Endothelial cell of umbilical vein (primary cell): ENCODE measurements around the gene MAMDC4. TPM values are rescaled to one million over a fixed set of nuclear protein-coding genes. Genes with fewer than 3 reads are reported as not detected.
A peak's percentile ranks its signal among the peaks of the same experiment; 100 is the strongest.

ENCODE experiments used
- BruUV-seq: library from RNA; stranded (reverse); fragments of 400-500 nt; replicated peaks from 2 replicates; lab custom pipeline; 2021; lab: Mats Ljungman, UMichigan
- CTCF ChIA-PET: fragments of 300-600, 350-600 bp; sonication (Branson Sonifier 250); formaldehyde crosslinking; loops from one replicate; lab custom pipeline; 2021; ENCODE audit warnings: antibody characterized with exemption, inconsistent platforms; lab: Charles Lee
- POLR2A ChIA-PET: fragments of 300-600, 350-600 bp; sonication (Branson Sonifier 250); formaldehyde crosslinking; loops from one replicate; lab custom pipeline; 2021; ENCODE audit warnings: antibody characterized with exemption, inconsistent platforms; lab: Charles Lee
- DNase-seq: peaks from one replicate; pipeline ENCODE4 v3.0.0-alpha.2; 2011; ENCODE audit warnings: low read depth, low spot score
- FAIRE-seq: peaks from 2 replicates; lab custom pipeline; 2011; peaks lifted over from hg19 to GRCh38; lab: Jason Lieb, UNC
- H2AFZ ChIP-seq: 2 replicates; pipeline ENCODE4 v1.6.0; 2012; ENCODE audit warnings: low read depth, low read length, control low read depth, inconsistent platforms
- H3K27ac ChIP-seq: 2 replicates; pipeline ENCODE4 v1.5.1; 2011; ENCODE audit warnings: low read depth, mild to moderate bottlenecking, control low read depth, low read length, moderate library complexity; ENCODE audit not compliant: insufficient read depth
- H3K27me3 ChIP-seq, 2 experiments: 2 replicates each; pipeline versions ENCODE4 v1.6.0 to v1.6.1; 2011; ENCODE audit warnings: low read length in 2 of 2, mixed read lengths in 1 of 2; ENCODE audit not compliant: control insufficient read depth in 2 of 2, insufficient read depth in 2 of 2
- H3K36me3 ChIP-seq, 2 experiments: 2 replicates in 1 of 2; 3 replicates in 1 of 2; pipeline ENCODE4 v1.5.1; 2011; ENCODE audit warnings: low read length in 2 of 2, mild to moderate bottlenecking in 1 of 2, moderate library complexity in 1 of 2; ENCODE audit not compliant: control insufficient read depth in 2 of 2, insufficient read depth in 2 of 2; ENCODE audit errors: extremely low read depth in 1 of 2
- H3K4me1 ChIP-seq: 3 replicates; pipeline ENCODE4 v1.5.1; 2011; ENCODE audit warnings: mild to moderate bottlenecking, low read length; ENCODE audit not compliant: control insufficient read depth, insufficient read depth; ENCODE audit errors: extremely low read depth
- H3K4me2 ChIP-seq: 2 replicates; pipeline ENCODE4 v1.6.1; 2011; ENCODE audit warnings: low read length, control low read depth, mixed read lengths; ENCODE audit not compliant: insufficient read depth
- H3K4me3 ChIP-seq, 3 experiments: fragments of 200-600 bp in 1 of 3; sonication (generic), shearing (Covaris generic) in 1 of 3; replicated peaks in 1 of 3; 2 replicates each; pipeline ENCODE4 v1.5.1; 2011 to 2016; ENCODE audit warnings: control low read depth in 3 of 3, low read length in 3 of 3, mild to moderate bottlenecking in 2 of 3, inconsistent platforms in 1 of 3, low read depth in 1 of 3, moderate library complexity in 1 of 3; ENCODE audit not compliant: insufficient read depth in 1 of 3
- H3K79me2 ChIP-seq: 2 replicates; pipeline ENCODE4 v1.6.0; 2012; ENCODE audit warnings: low read length, inconsistent platforms; ENCODE audit not compliant: control insufficient read depth, insufficient read depth
- H3K9ac ChIP-seq: replicated peaks from 2 replicates; pipeline ENCODE3; 2011; ENCODE audit warnings: low read length, control low read depth; ENCODE audit not compliant: insufficient read depth; ENCODE audit errors: extremely low read depth
- H3K9me1 ChIP-seq: replicated peaks from 3 replicates; pipeline ENCODE4 v1.6.0; 2011; ENCODE audit warnings: mild to moderate bottlenecking, low read length; ENCODE audit not compliant: control insufficient read depth, insufficient read depth; ENCODE audit errors: extremely low read depth
- H3K9me3 ChIP-seq: replicated peaks from 2 replicates; pipeline ENCODE4 v1.5.1; 2012; ENCODE audit warnings: low read length, inconsistent platforms; ENCODE audit not compliant: control insufficient read depth, insufficient read depth
- H4K20me1 ChIP-seq: replicated peaks from 2 replicates; pipeline ENCODE3; 2011; ENCODE audit warnings: mild to moderate bottlenecking, low read length; ENCODE audit not compliant: control insufficient read depth, insufficient read depth; ENCODE audit errors: extremely low read depth
- CTCF ChIP-seq, 2 donors: IDR thresholded peaks; 1 replicate in 1 of 2; 2 replicates in 1 of 2; pipeline ENCODE4 v1.5.1; 2011; ENCODE audit warnings: low read length in 2 of 2, mild to moderate bottlenecking in 2 of 2, moderate library complexity in 2 of 2, control low read depth in 1 of 2, inconsistent platforms in 1 of 2, low read depth in 1 of 2; ENCODE audit not compliant: insufficient read depth in 1 of 2; ENCODE audit errors: extremely low read depth in 1 of 2
- EZH2 ChIP-seq: IDR thresholded peaks from 2 replicates; pipeline ENCODE4 v1.6.1; 2012; ENCODE audit warnings: borderline replicate concordance, low read depth, mild to moderate bottlenecking, moderate library complexity, low read length, inconsistent platforms; ENCODE audit not compliant: severe bottlenecking
- FOS ChIP-seq: IDR thresholded peaks from 2 replicates; pipeline ENCODE4 v1.6.1; 2011; ENCODE audit warnings: mild to moderate bottlenecking, low read length, moderate library complexity, borderline replicate concordance; ENCODE audit not compliant: insufficient read depth
- GATA2 ChIP-seq: IDR thresholded peaks from 2 replicates; pipeline ENCODE4 v1.7.0; 2011; ENCODE audit warnings: low read depth, mild to moderate bottlenecking, moderate library complexity, mixed read lengths, low read length; ENCODE audit not compliant: insufficient read length, insufficient read depth
- JUN ChIP-seq: IDR thresholded peaks from 2 replicates; pipeline ENCODE4 v1.6.1; 2011; ENCODE audit warnings: borderline replicate concordance, low read depth; ENCODE audit not compliant: insufficient read length, insufficient read depth
- MAX ChIP-seq: IDR thresholded peaks from 2 replicates; pipeline ENCODE4 v1.6.1; 2011; ENCODE audit not compliant: insufficient read depth, insufficient read length
- MYC ChIP-seq: IDR thresholded peaks from one replicate; pipeline ENCODE4 v1.6.1; 2011; ENCODE audit warnings: mild to moderate bottlenecking, low read depth, low read length
- POLR2A ChIP-seq: IDR thresholded peaks from 2 replicates; pipeline ENCODE4 v1.6.1; 2012; ENCODE audit warnings: low read depth, mild to moderate bottlenecking, control low read depth, low read length
- POLR2AphosphoS5 ChIP-seq: IDR thresholded peaks from 2 replicates; pipeline ENCODE4 v1.6.1; 2012; ENCODE audit warnings: low read depth, mild to moderate bottlenecking, control low read depth, low read length, moderate library complexity; ENCODE audit not compliant: insufficient read depth
- dilution Hi-C: fragments of 300-500 bp; cut with MboI; formaldehyde crosslinking; loops from one replicate; pipeline ENCODE4 v1.15.0; 2019; ENCODE audit warnings: low sequenced_read_pairs; ENCODE audit not compliant: extremely low pct_ligation_motif_present
- intact Hi-C: fragments of 100-400 bp; cut with micrococcal nuclease; formaldehyde crosslinking; loops from one replicate; pipeline ENCODE4 v1.10.0; 2022
- polyA plus RNA-seq, 4 experiments: library from polyadenylated mRNA; depleted of rRNA in 3 of 4; stranded (reverse) in 3 of 4; unstranded in 1 of 4; fragments of >200 nt; gene quantifications; 2 replicates each; pipeline versions ENCODE4 v1.2.1 to v1.2.3, GENCODE V29; 2011 to 2012; ENCODE audit warnings: missing spikeins in 1 of 4
- total RNA-seq: library from RNA; stranded (reverse); gene quantifications from 2 replicates; pipeline ENCODE4 v1.2.3, GENCODE V29; 2021

Gene MAMDC4
- total and polyA plus RNA-seq, 2 donors (not counting 3 experiments of a cell fraction or from before 2014, with no cell fraction given) = 3.6 to 7.2 TPM

GRCh38 chr9:136885950-136886578 lies 33.9 kb downstream of the MAMDC4 start, which contains the start of gene TRAF2:
TSS of gene TRAF2 (plus strand) at chr9:136886516. CDS start at chr9:136898741, 12,225 bp downstream.
- H3K9ac ChIP-seq = peak within 1 kb of the TSS; percentile 86
- DNase-seq (peak; percentile 100), FAIRE-seq (peak; percentile 97)
- no peaks in the 10 kb centered on the region for H4K20me1 ChIP-seq
- H3K36me3 ChIP-seq = no peaks in the 10 kb centered on the region
- dilution Hi-C loops = no loop called here
- ChIA-PET POLR2A (no interaction called here), CTCF (interaction anchor here (0.6 to 1.0 kb wide), 6 partner anchors 20 to 150 kb away, joined by 3 to 4 read pairs (median 3); partner anchors contain the start of gene EDF1)
- TF ChIP-seq MAX (no peak), POLR2A (peak; percentile 47)
- no peaks in the 10 kb centered on the region for H3K9me1 ChIP-seq
- no peaks in the 10 kb centered on the region for H3K9me3 ChIP-seq
- peak within 1 kb of the TSS; percentile 56 for H3K27ac ChIP-seq
- H2AFZ ChIP-seq = peak within 1 kb of the TSS; percentile 96
- no peaks in the 10 kb centered on the region for H3K27me3 ChIP-seq
- H3K4me3 ChIP-seq = peak within 1 kb of the TSS; percentile 62 to 87 (median 85)
- intact Hi-C loops = loop anchor here (1.0 to 5.0 kb wide), 3 partner anchors 37 to 94 kb away; partner anchors contain the start of genes FBXW5, PHPT1 and TMEM141
- BruUV-seq = no TSS peak
- peaks cover 44% of the 10 kb centered on the region for H3K79me2 ChIP-seq
- peaks cover 14% of the 10 kb centered on the region for H3K4me1 ChIP-seq
- H3K4me2 ChIP-seq = peak within 1 kb of the TSS; percentile 88

- POLR2A ChIA-PET = no interaction called here
- DNase-seq = peak; percentile 33
- BruUV-seq = no TSS peak
Measured at GRCh38 chr9:136886610-136887597, 34.8 kb downstream of the MAMDC4 start.

More at GRCh38 chr9:136886610-136887597, 34.8 kb downstream of the MAMDC4 start:
- Histone ChIP-seq H3K4me3 (peak overlapping the region; percentile 62 to 87 (median 85)), H3K9me3 (no peaks in the 10 kb centered on the region), H3K36me3 (no peaks in the 10 kb centered on the region), H3K9ac (peak overlapping the region; percentile 86), H4K20me1 (no peaks in the 10 kb centered on the region), H3K27me3 (no peaks in the 10 kb centered on the region), H3K79me2 (peaks cover 49% of the 10 kb centered on the region), H2AFZ (peak overlapping the region; percentile 55), H3K9me1 (no peaks in the 10 kb centered on the region), H3K27ac (peak overlapping the region; percentile 56), H3K4me2 (peak overlapping the region; percentile 88), H3K4me1 (peaks cover 14% of the 10 kb centered on the region)
- no peak for TF ChIP-seq EZH2
- TF ChIP-seq JUN = no peak
- TF ChIP-seq CTCF (IDR thresholded peaks at IDR 0.05; ENCODE audit: extremely low read depth in 1 of 2, insufficient read depth in 1 of 2, low read depth in 1 of 2, low read length in 2 of 2) = no peak
- no peak for TF ChIP-seq FOS
- TF ChIP-seq POLR2AphosphoS5 = no peak
- no peak for TF ChIP-seq POLR2A
- TF ChIP-seq MAX = no peak
- no peak for TF ChIP-seq GATA2
- TF ChIP-seq MYC = no peak
- dilution Hi-C loops (no loop called here), intact Hi-C loops (loop anchor here (1.0 to 5.0 kb wide), 4 partner anchors 21 to 95 kb away; partner anchors contain the start of genes EDF1, FBXW5, PHPT1 and TMEM141)
- peak; percentile 43 for FAIRE-seq
- CTCF ChIA-PET = interaction anchor here (0.6 to 1.0 kb wide), 5 partner anchors 21 to 149 kb away, joined by 3 to 4 read pairs (median 3); partner anchors contain the start of gene EDF1
